A549 (cell line): ENCODE measurements around the gene STMN3.

Experiments used
- CTCF ChIP-seq: fragments of >200 bp; sonication (Bioruptor Twin); formaldehyde crosslinking; IDR thresholded peaks from 3 replicates; pipeline ENCODE4 v1.5.1; 2016
- TF ChIP-seq, protein P1 (sequence below): fragments of >200 bp; sonication (Bioruptor Twin); formaldehyde crosslinking; IDR thresholded peaks from 3 replicates; pipeline ENCODE4 v1.6.1; 2016

DNA sequence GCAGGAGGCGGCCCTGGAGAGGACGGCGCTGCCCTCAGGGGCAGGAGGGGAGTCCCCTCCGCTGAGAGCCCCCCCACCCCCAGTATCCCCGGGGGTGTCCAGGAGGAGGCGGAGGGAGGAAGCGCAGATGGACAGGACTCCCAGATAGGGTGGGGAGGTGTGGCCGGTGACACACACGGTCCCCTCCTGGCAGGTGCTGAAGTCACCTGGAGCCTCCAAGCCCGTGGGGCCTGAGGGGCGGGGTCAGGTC lies 1.4 kb downstream of the STMN3 start:
- no peak for TF ChIP-seq CTCF
- TF ChIP-seq, protein P1, sequence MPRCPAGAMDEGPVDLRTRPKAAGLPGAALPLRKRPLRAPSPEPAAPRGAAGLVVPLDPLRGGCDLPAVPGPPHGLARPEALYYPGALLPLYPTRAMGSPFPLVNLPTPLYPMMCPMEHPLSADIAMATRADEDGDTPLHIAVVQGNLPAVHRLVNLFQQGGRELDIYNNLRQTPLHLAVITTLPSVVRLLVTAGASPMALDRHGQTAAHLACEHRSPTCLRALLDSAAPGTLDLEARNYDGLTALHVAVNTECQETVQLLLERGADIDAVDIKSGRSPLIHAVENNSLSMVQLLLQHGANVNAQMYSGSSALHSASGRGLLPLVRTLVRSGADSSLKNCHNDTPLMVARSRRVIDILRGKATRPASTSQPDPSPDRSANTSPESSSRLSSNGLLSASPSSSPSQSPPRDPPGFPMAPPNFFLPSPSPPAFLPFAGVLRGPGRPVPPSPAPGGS, result no peak
